ENCODE data around the gene SSX4B.
"Not testable (repeated sequence)": the region's sequence is repeated elsewhere in the genome, so short reads cannot be mapped to it uniquely, and the experiment has no call there.

Gene SSX4B, protein sequence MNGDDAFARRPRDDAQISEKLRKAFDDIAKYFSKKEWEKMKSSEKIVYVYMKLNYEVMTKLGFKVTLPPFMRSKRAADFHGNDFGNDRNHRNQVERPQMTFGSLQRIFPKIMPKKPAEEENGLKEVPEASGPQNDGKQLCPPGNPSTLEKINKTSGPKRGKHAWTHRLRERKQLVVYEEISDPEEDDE

DNA sequence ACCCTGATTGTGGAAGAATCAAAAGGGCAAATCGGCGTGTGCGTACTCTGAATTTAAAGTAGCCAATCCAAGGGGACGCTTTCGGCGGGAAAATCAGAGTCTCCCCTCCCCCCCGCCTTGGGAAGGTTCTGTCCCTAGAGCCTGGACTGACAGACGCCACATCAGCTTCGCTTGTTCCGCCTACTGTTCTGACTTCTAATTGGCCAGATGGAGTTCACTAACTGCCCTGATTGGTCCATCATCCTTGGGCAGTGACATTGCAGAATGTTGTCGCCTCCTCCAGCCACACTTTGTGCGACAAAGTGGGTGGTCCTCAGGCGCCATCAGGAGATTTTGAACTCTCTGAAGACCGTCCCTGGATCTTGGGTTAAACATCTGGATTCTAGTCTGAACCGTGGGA is at the start of gene SSX4B:
TSS of gene SSX4B (minus strand) at position 101 of the 400 bp plus-strand sequence. CDS start 588 bp downstream, outside the sequence.
- not testable (repeated sequence) for DNase-seq

DNA sequence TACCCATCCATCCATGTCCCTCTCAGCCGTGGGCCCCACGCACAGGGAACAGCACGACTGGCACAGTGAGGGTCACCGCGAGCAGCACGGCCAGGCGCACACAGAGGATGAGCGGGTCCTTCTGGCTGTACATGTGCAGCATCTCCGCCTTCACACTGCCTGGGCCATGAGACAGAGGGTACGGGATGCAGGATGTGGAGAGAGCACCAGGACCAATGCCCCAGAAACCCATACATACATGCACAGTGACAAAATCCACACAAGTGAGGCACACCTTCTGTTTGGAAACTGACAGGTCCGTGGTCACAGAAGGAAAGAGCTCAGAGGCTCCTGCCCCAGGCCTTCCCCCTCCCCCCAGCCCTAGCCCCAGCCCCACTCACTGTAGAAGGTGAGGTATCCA is 48.8 kb upstream of the SSX4B start:
- no peak for DNase-seq

GRCh38 chrX:48460031-48460430 is 48.3 kb upstream of the SSX4B start:
- no peak for DNase-seq

DNA sequence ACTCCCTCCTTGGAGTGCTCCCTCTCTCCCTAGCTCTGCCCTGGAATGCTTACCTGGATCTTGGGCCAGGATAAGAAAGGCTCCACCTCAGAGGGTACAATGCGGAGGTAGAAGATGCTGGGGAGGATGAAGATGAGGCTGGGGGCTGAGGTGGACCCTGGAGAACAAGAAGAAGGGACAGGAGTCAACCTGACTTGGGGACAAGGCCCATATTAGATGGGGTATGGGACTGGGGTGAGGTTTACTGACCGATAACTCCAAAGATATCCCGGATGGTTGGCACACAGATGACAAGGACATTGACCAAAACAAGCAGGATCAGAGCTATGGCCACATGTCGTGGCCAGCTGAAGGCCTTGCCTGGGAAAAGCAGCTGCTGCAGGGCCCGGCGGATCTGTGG is 47.7 kb upstream of the SSX4B start:
- no peak for DNase-seq

DNA sequence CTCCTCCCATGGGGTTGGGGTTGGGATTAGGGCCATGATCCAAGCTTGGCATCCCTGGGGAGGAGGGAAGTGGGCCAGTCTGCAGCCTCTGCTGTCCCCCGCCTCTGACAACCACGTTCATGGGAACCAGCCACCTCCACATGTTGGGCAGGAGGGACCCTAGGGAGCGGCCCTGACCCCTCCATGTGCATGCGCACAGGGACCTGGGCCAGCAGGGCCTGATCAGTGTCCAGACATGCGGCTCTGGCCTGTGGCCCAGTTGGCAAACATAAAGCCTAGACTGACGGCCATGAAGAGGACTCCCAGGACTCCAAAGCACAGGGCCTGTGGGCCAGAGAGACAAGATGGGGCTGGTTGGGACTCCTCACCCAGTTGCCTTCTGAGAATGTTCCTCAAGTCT is 47.0 kb upstream of the SSX4B start:
- DNase-seq = no peak

- no peak for DNase-seq
Measured at GRCh38 chrX:48456628-48457331, 45.0 kb upstream of the SSX4B start.

- no peak for DNase-seq
Measured at GRCh38 chrX:48451708-48452107, 39.9 kb upstream of the SSX4B start.

- no peak for DNase-seq
Measured at GRCh38 chrX:48450076-48450475, 38.3 kb upstream of the SSX4B start.

- DNase-seq = not testable (repeated sequence)
Measured at GRCh38 chrX:48447201-48447600, 35.4 kb upstream of the SSX4B start.

DNA sequence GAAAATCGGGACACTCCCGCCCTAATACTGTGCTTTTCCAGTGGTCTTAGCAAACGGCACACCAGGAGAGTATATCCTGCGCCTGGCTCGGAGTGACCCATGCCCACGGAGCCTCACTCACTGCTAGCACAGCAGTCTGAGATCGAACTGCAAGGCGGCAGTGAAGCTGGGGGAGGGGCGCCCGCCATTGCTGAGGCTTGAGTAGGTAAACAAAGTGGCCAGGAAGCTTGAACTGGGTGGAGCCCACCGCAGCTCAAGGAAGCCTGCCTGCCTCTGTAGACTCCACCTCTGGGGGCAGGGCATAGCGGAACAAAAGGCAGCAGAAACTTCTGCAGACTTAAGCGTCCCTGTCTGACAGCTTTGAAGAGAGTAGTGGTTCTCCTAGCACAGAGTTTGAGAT is 22.0 kb upstream of the SSX4B start:
- DNase-seq = not testable (repeated sequence)

DNA sequence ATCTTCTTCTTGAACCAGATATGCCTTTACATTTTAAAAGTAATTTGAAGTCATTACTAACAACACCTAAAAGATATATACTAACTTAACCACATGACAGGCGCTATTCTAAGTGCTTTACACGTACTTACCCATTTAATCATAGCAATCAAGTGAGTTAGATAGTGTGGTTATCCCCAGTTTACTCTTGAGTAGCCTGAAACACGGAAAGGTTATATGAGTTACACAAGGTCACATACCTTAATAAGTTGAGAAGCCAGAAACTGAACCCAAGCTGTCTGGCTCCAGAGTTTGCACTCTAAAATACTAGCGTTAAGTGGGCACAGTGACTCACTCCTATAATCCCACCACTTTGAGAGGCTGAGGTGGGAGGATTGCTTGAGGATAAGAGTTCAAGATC is 18.4 kb upstream of the SSX4B start:
- not testable (repeated sequence) for DNase-seq

- not testable (repeated sequence) for DNase-seq
Measured at GRCh38 chrX:48429606-48430005, 17.8 kb upstream of the SSX4B start.

- DNase-seq = not testable (repeated sequence)
Measured at GRCh38 chrX:48427027-48427716, 15.4 kb upstream of the SSX4B start.

DNA sequence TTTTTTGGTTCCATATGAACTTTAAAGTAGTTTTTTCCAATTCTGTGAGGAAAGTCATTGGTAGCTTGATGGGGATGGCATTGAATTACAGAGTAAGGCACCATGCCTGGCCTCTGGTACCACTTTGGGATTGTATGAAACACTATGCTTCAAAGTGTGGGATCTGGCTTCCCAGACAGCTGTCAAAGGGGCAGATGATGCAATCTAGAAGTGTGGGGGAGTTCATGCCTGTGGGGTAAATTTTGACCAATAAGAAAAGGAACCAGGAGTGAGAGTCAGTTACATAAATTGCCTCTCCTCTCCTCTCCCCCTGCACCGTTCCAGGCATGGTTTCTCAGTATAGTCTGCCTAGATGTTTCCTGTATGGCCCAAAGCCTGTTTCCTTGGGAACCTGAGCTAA is 13.9 kb downstream of the SSX4B start:
- not testable (repeated sequence) for DNase-seq

DNA sequence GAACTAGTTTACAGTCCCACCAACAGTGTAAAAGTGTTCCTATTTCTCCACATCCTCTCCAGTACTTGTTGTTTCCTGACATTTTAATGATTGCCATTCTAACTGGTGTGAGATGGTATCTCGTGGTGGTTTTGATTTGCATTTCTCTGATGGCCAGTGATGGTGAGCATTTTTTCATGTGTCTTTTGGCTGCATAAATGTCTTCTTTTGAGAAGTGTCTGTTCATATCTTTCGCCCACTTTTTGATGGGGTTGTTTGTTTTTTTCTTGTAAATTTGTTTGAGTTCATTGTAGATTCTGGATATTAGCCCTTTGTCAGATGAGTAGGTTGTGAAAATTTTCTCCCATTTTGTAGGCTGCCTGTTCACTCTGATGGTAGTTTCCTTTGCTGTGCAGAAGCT is 14.8 kb downstream of the SSX4B start:
- DNase-seq = not testable (repeated sequence)

GRCh38 chrX:48383239-48383638 is 28.5 kb downstream of the SSX4B start, which contains the start of gene SSX4:
TSS of gene SSX4 (plus strand) at chrX:48383539. CDS start at chrX:48384054, 515 bp downstream.
- not testable (repeated sequence) for DNase-seq

- DNase-seq = not testable (repeated sequence)
Measured at GRCh38 chrX:48370408-48370807, 41.4 kb downstream of the SSX4B start.

DNA sequence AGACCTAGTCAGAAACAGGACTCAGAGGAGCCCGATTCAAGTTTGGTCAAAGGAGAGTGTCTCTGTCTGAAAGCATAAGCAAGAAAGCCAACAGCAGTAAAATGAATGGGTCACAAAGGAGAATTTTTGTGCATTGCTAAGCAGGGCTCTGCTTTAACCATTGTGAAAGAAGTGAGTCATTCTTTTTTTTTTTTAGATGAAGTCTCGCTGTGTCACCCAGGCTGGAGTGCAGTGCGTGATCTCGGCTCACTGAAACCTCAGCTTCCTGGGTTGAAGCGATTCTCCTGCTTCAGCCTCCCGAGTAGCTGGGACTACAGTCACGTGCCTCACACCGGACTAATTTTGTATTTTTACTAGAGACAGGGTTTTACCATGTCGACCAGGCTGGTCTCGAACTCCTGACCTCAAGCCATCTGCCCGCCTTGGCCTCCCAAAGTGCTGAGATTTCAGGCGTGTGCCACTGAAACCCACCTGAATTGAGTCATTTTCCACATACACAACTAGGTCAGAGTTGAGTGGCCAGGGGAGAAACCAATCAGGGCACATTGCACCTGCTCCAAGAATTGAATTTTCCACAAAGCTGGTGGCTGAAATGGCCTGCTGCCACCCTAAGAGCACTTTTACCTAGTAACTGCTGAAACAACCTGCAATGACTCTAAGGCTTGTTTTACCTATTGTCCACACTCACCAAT is 43.9 kb downstream of the SSX4B start:
- DNase-seq = not testable (repeated sequence)

- DNase-seq = not testable (repeated sequence)
Measured at GRCh38 chrX:48359281-48359680, 52.5 kb downstream of the SSX4B start.

GRCh38 chrX:48357681-48358080 is 54.1 kb downstream of the SSX4B start:
- no peak for DNase-seq

DNA sequence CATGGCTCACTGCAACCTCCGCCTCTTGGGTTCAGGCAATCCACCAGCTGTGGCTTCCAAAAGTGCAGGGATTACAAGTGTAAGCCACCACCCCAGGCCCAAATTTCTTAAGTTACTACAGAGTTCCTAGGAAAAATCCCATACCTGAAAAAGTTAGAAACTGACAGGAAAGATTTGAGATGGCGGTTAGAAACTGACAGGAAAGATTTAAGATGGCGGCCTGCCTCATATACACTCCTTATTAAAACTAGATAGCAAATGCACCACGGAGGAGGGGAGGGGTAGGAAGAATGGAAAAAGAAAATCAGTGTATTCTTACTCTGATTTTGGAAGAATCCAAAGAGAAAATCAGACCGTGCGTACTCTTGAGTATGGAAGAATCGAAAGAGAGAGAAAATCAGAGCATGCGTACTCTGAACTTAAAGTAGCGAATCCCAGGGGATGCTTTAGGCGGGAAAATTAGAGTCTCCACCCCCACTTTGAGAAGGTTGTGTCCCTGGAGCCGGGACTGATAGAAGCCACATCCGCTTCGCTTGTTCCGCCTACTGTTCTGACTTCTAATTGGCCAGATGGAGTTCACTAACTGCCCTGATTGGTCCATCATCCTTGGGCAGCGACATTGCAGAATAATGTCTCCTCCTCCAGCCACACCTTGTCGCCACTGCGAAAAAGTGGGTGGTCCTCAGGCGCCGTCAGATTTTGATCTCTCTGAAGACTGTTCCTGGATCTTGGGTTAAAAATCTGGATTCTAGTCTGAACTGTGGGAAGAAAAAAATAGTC is 55.3 kb downstream of the SSX4B start, which contains the start of gene SSX3:
TSS of gene SSX3 (minus strand) at position 389 of the 780 bp plus-strand sequence. CDS start 1,454 bp downstream, outside the sequence.
- not testable (repeated sequence) for DNase-seq
